ENCODE results near the gene LIN7C. TPM values are rescaled to one million over a fixed set of nuclear protein-coding genes. Genes with fewer than 3 reads are reported as not detected.

The LIN7C gene
- polyA plus RNA-seq, 1 donor from 2014 or later, result 131 TPM

DNA sequence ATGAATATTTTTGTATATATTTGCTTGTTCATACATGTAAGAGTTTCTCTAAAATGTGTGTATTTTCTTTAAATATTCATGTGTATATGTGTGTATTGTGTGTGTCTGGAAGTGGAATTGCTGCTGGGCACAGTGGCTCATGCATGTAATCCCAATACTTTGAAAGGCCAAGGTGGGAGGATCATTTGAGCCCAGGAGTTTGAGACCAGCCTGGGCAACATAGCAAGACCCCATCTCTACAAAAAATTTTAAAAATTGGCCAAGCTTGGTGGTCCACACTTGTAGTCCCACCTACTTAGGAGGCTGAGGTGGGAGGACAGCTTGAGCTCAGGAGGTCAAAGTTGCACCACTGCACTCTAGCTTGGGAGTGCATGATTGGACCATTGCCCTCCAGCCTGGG lies 29.3 kb downstream of the LIN7C start:
- H3K4me2 ChIP-seq (ENCODE audit: low read length), result no peak overlapping the region
- H3K79me2 ChIP-seq (replicated peaks; ENCODE audit: insufficient read depth, low read length), result no peaks in the 10 kb centered on the region
- H3K9ac ChIP-seq (ENCODE audit: low read length), result no peak overlapping the region
- H3K27ac ChIP-seq (ENCODE audit: low read length), result no peak overlapping the region
- no peaks in the 10 kb centered on the region for H3K9me2 ChIP-seq (ENCODE audit: insufficient read depth, low read length)
- no peaks in the 10 kb centered on the region for H3K36me3 ChIP-seq (ENCODE audit: insufficient read depth, low read length)
- H3K9me3 ChIP-seq (ENCODE audit: low read length), result no peaks in the 10 kb centered on the region
- H3K27me3 ChIP-seq (ENCODE audit: insufficient read depth, low read depth, low read length), result no peaks in the 10 kb centered on the region
- TF ChIP-seq MXI1 (conservative IDR thresholded peaks at IDR 0.05; ENCODE audit: poor library complexity, severe bottlenecking) (no peak), TAF1 (IDR thresholded peaks at IDR 0.05; ENCODE audit: low read depth) (no peak), POLR2AphosphoS5 (IDR thresholded peaks at IDR 0.05) (no peak), RAD21 (conservative IDR thresholded peaks at IDR 0.05) (no peak)
- TF ChIP-seq, protein P1, sequence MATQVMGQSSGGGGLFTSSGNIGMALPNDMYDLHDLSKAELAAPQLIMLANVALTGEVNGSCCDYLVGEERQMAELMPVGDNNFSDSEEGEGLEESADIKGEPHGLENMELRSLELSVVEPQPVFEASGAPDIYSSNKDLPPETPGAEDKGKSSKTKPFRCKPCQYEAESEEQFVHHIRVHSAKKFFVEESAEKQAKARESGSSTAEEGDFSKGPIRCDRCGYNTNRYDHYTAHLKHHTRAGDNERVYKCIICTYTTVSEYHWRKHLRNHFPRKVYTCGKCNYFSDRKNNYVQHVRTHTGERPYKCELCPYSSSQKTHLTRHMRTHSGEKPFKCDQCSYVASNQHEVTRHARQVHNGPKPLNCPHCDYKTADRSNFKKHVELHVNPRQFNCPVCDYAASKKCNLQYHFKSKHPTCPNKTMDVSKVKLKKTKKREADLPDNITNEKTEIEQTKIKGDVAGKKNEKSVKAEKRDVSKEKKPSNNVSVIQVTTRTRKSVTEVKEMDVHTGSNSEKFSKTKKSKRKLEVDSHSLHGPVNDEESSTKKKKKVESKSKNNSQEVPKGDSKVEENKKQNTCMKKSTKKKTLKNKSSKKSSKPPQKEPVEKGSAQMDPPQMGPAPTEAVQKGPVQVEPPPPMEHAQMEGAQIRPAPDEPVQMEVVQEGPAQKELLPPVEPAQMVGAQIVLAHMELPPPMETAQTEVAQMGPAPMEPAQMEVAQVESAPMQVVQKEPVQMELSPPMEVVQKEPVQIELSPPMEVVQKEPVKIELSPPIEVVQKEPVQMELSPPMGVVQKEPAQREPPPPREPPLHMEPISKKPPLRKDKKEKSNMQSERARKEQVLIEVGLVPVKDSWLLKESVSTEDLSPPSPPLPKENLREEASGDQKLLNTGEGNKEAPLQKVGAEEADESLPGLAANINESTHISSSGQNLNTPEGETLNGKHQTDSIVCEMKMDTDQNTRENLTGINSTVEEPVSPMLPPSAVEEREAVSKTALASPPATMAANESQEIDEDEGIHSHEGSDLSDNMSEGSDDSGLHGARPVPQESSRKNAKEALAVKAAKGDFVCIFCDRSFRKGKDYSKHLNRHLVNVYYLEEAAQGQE (IDR thresholded peaks at IDR 0.05; ENCODE audit: borderline replicate concordance), result no peak
- H3K4me3 ChIP-seq (ENCODE audit: low read length), result no peak overlapping the region
- no peaks in the 10 kb centered on the region for H4K20me1 ChIP-seq (ENCODE audit: insufficient read depth)
- no peak overlapping the region for H2AFZ ChIP-seq (ENCODE audit: low read depth, low read length)
- no peaks in the 10 kb centered on the region for H3F3A ChIP-seq (ENCODE audit: insufficient read depth, low read length, poor library complexity, severe bottlenecking)

DNA sequence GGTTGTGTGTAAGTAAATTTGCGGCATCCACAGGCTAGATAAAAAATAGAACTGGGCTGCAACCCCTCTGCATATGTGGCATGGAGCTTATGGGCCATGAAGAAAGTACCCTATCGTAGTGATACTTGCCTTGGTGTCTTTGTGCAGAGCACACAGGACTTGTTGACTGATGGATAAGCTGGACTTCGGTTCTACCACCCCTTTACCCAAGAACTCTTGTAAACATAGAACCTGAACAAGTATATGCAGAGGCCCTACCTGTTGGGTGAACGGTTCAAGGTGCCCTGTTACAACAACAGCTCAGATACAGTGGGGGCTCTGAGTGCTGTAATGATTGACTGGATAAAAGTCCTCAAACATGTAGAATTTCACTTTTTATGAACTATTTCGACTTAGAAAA lies 30.9 kb downstream of the LIN7C start:
- no peaks in the 10 kb centered on the region for H3K36me3 ChIP-seq (ENCODE audit: insufficient read depth, low read length)
- H3K9me2 ChIP-seq (ENCODE audit: insufficient read depth, low read length), result no peaks in the 10 kb centered on the region
- H3F3A ChIP-seq (ENCODE audit: insufficient read depth, low read length, poor library complexity, severe bottlenecking), result no peaks in the 10 kb centered on the region
- H3K9ac ChIP-seq (ENCODE audit: low read length), result no peak overlapping the region
- H3K27ac ChIP-seq (ENCODE audit: low read length), result no peak overlapping the region
- no peak overlapping the region for H3K4me2 ChIP-seq (ENCODE audit: low read length)
- peaks cover 4% of the 10 kb centered on the region for H3K79me2 ChIP-seq (replicated peaks; ENCODE audit: insufficient read depth, low read length)
- no peaks in the 10 kb centered on the region for H3K9me3 ChIP-seq (ENCODE audit: low read length)
- no peaks in the 10 kb centered on the region for H4K20me1 ChIP-seq (ENCODE audit: insufficient read depth)
- TF ChIP-seq TAF1 (IDR thresholded peaks at IDR 0.05; ENCODE audit: low read depth) (no peak), RAD21 (conservative IDR thresholded peaks at IDR 0.05) (no peak), EP300 (conservative IDR thresholded peaks at IDR 0.05; ENCODE audit: poor library complexity, severe bottlenecking) (no peak), EZH2 (IDR thresholded peaks at IDR 0.05; ENCODE audit: borderline replicate concordance, insufficient read depth, low read length, poor library complexity, severe bottlenecking) (no peak), MXI1 (conservative IDR thresholded peaks at IDR 0.05; ENCODE audit: poor library complexity, severe bottlenecking) (no peak), POLR2AphosphoS5 (IDR thresholded peaks at IDR 0.05) (no peak), SMC3 (conservative IDR thresholded peaks at IDR 0.05; ENCODE audit: poor library complexity) (no peak)
- TF ChIP-seq, protein P2, sequence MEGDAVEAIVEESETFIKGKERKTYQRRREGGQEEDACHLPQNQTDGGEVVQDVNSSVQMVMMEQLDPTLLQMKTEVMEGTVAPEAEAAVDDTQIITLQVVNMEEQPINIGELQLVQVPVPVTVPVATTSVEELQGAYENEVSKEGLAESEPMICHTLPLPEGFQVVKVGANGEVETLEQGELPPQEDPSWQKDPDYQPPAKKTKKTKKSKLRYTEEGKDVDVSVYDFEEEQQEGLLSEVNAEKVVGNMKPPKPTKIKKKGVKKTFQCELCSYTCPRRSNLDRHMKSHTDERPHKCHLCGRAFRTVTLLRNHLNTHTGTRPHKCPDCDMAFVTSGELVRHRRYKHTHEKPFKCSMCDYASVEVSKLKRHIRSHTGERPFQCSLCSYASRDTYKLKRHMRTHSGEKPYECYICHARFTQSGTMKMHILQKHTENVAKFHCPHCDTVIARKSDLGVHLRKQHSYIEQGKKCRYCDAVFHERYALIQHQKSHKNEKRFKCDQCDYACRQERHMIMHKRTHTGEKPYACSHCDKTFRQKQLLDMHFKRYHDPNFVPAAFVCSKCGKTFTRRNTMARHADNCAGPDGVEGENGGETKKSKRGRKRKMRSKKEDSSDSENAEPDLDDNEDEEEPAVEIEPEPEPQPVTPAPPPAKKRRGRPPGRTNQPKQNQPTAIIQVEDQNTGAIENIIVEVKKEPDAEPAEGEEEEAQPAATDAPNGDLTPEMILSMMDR (IDR thresholded peaks at IDR 0.05; ENCODE audit: poor library complexity, severe bottlenecking), result no peak
- TF ChIP-seq, protein P1 (IDR thresholded peaks at IDR 0.05; ENCODE audit: borderline replicate concordance), result no peak
- no peaks in the 10 kb centered on the region for H3K27me3 ChIP-seq (ENCODE audit: insufficient read depth, low read depth, low read length)
- no peak overlapping the region for H3K4me3 ChIP-seq (ENCODE audit: low read length)
- no peak overlapping the region for H2AFZ ChIP-seq (ENCODE audit: low read depth, low read length)
